PC-3 (cell line): ENCODE results near the gene FKBP7. TPM values are rescaled to one million over a fixed set of nuclear protein-coding genes. Genes with fewer than 3 reads are reported as not detected.

Experiments
- ATAC-seq: fragments of 200-7000 bp; cut with Tn5 transposase; 2 replicates; pipeline ENCODE4 v1.9.1; 2020; ENCODE audit warnings: mild to moderate bottlenecking, moderate library complexity
- BruUV-seq: library from RNA; stranded (reverse); fragments of 400-500 nt; replicated peaks from 2 replicates; lab custom pipeline; 2021; lab: Mats Ljungman, UMichigan
- CTCF ChIA-PET: fragments of 300-600 bp; sonication (Branson Sonifier 250); formaldehyde crosslinking; loops from one replicate; lab custom pipeline; 2022; ENCODE audit warnings: antibody characterized with exemption; lab: Charles Lee
- POLR2A ChIA-PET: fragments of 300-600 bp; sonication (Branson Sonifier 250); formaldehyde crosslinking; loops from one replicate; lab custom pipeline; 2022; ENCODE audit warnings: antibody characterized with exemption; ENCODE audit not compliant: unreplicated experiment; lab: Charles Lee
- DNase-seq: peaks from one replicate; pipeline ENCODE4 v3.0.0-alpha.2; 2015
- H2AFZ ChIP-seq: fragments of 300-600 bp; sonication (generic); 2 replicates; pipeline ENCODE4 v1.6.0; 2016; ENCODE audit warnings: antibody characterized with exemption, low read length
- H3F3A ChIP-seq: fragments of 300-600 bp; sonication (generic); one replicate; pipeline ENCODE4 v1.6.0; 2017; ENCODE audit warnings: antibody characterized with exemption, low read length, control low read depth, mild to moderate bottlenecking; ENCODE audit not compliant: unreplicated experiment
- H3K27ac ChIP-seq: fragments of 300-600 bp; sonication (generic); 2 replicates; pipeline ENCODE4 v1.5.1; 2016; ENCODE audit warnings: mild to moderate bottlenecking, low read length
- H3K27me3 ChIP-seq: fragments of 300-600 bp; sonication (generic); 2 replicates; pipeline ENCODE4 v1.6.1; 2016; ENCODE audit warnings: low read length, mixed read lengths
- H3K36me3 ChIP-seq: fragments of 300-600 bp; sonication (generic); 2 replicates; pipeline ENCODE4 v1.6.1; 2016; ENCODE audit warnings: low read depth, mixed run types, low read length, mixed read lengths
- H3K4me1 ChIP-seq: fragments of 300-600 bp; sonication (generic); 2 replicates; pipeline ENCODE4 v1.5.1; 2016; ENCODE audit warnings: low read length; ENCODE audit not compliant: insufficient read depth
- H3K4me2 ChIP-seq: fragments of 300-600 bp; sonication (generic); 2 replicates; pipeline ENCODE4 v1.6.0; 2016; ENCODE audit warnings: low read length
- H3K4me3 ChIP-seq: fragments of 300-600 bp; sonication (generic); 2 replicates; pipeline ENCODE4 v1.5.1; 2016; ENCODE audit warnings: mild to moderate bottlenecking, low read length, mixed read lengths
- H3K79me2 ChIP-seq: fragments of 300-600 bp; sonication (generic); 2 replicates; pipeline ENCODE4 v1.6.1; 2017; ENCODE audit warnings: low read length, mixed read lengths
- H3K9ac ChIP-seq: fragments of 300-600 bp; sonication (generic); 2 replicates; pipeline ENCODE4 v1.6.0; 2016; ENCODE audit warnings: mild to moderate bottlenecking, low read length
- H3K9me2 ChIP-seq: fragments of 300-600 bp; sonication (generic); replicated peaks from 2 replicates; pipeline ENCODE4 v1.6.1; 2016; ENCODE audit warnings: mixed run types, low read length, mixed read lengths
- H3K9me3 ChIP-seq: fragments of 300-600 bp; sonication (generic); 2 replicates; pipeline ENCODE4 v1.6.1; 2016; ENCODE audit warnings: low read length, mixed read lengths
- H4K20me1 ChIP-seq: fragments of 300-600 bp; sonication (generic); 2 replicates; pipeline ENCODE4 v1.6.1; 2016; ENCODE audit warnings: low read length, mixed read lengths
- CTCF ChIP-seq: fragments of 300-600 bp; sonication (generic); conservative IDR thresholded peaks from 2 replicates; pipeline ENCODE4 v1.5.1; 2017; ENCODE audit warnings: antibody characterized with exemption, low read depth, mild to moderate bottlenecking, low read length
- EZH2 ChIP-seq: fragments of 300-600 bp; sonication (generic); IDR thresholded peaks from one replicate; pipeline ENCODE4 v1.6.1; 2017; ENCODE audit warnings: antibody characterized with exemption, mild to moderate bottlenecking, low read length; ENCODE audit not compliant: unreplicated experiment
- EZH2phosphoT487 ChIP-seq: fragments of 300-600 bp; sonication (generic); IDR thresholded peaks from 2 replicates; pipeline ENCODE4 v1.6.1; 2018; ENCODE audit warnings: mild to moderate bottlenecking, antibody characterized with exemption, low read length, borderline replicate concordance
- intact Hi-C: fragments of 100-400 bp; cut with micrococcal nuclease; formaldehyde crosslinking; loops from 2 replicates; pipeline ENCODE4 v1.9.0; 2023
- total RNA-seq: library from RNA; depleted of rRNA; stranded (reverse); fragments of >200 nt; gene quantifications from 2 replicates; pipeline ENCODE4 v1.2.3, GENCODE V29; 2014

The FKBP7 gene
- total RNA-seq, 1 experiment from 2014 or later = 4.2 TPM

DNA sequence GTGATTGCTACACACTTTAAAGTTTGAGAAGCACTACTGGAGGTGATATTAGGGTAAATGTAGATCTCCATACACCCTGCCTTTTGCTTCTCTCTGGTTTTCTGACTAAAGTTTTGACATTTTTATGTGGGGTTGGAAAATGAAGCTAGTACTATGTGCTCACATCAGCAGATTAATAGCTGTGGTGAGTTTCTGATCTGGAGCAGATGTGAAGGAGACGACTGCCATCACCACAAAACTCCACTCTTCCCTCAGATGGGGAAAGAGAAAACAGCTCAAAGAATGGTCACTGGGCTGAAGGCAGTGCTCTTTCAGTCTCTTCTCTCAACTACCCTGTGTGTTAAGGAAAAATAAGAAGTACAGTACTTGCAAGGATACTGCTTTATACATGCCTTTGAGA lies 39.1 kb upstream of the FKBP7 start:
- Histone ChIP-seq H2AFZ (no peak overlapping the region), H3K36me3 (no peaks in the 10 kb centered on the region), H3K4me3 (no peak overlapping the region), H3K4me1 (peaks cover 29% of the 10 kb centered on the region), H3K9ac (no peak overlapping the region), H3K9me3 (no peaks in the 10 kb centered on the region), H3K79me2 (no peaks in the 10 kb centered on the region), H3K27ac (no peak overlapping the region), H3F3A (peaks cover 5% of the 10 kb centered on the region), H4K20me1 (no peaks in the 10 kb centered on the region), H3K4me2 (no peak overlapping the region), H3K27me3 (no peaks in the 10 kb centered on the region), H3K9me2 (no peaks in the 10 kb centered on the region)
- intact Hi-C loops = no loop called here
- TF ChIP-seq CTCF (no peak), EZH2 (no peak), EZH2phosphoT487 (no peak)
- CTCF ChIA-PET = no interaction called here
- ATAC-seq (no peak), DNase-seq (no peak)
- no TSS peak for BruUV-seq
- POLR2A ChIA-PET = no interaction called here

DNA sequence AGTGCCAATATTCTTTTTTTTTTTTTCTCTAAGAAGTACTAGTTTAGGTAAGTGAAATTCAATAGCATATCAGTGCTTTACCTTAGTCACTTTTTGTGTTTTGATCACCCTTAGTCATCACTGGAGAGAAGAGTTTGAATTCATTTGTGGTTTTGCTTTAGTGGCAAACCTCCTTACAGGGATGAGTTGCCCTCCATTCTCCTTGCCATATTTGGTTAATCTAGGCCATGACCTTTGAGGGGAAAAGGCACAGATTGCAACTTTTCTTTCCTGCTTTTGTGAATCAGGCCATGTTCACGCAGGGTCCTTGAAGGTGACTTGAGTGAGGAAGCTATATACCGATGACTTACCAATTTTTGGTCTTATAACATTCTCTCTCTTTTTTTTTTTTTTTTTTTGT lies 36.3 kb upstream of the FKBP7 start:
- peak; percentile 92 for DNase-seq
- Histone ChIP-seq H3K4me3 (no peak overlapping the region), H3K4me2 (peak overlapping the region; percentile 47), H3K27me3 (no peaks in the 10 kb centered on the region), H3K9me2 (no peaks in the 10 kb centered on the region), H3K27ac (peak overlapping the region; percentile 47), H3K9me3 (no peaks in the 10 kb centered on the region), H3K79me2 (no peaks in the 10 kb centered on the region), H3K4me1 (peaks cover 37% of the 10 kb centered on the region), H2AFZ (no peak overlapping the region), H3K36me3 (no peaks in the 10 kb centered on the region), H3K9ac (no peak overlapping the region), H4K20me1 (no peaks in the 10 kb centered on the region), H3F3A (peaks cover 5% of the 10 kb centered on the region)
- BruUV-seq = no TSS peak
- intact Hi-C loops = loop anchor here (2.0 kb wide), 1 partner anchor 34 kb away; the partner anchor contains the start of gene PLEKHA3
- ChIA-PET CTCF (no interaction called here), POLR2A (interaction anchor here (0.6 kb wide), 2 partner anchors 17 to 22 kb away, joined by 3 to 11 read pairs; no protein-coding TSS in a partner anchor)
- peak; percentile 86 for ATAC-seq
- TF ChIP-seq EZH2 = no peak
- TF ChIP-seq CTCF = no peak
- no peak for TF ChIP-seq EZH2phosphoT487

DNA sequence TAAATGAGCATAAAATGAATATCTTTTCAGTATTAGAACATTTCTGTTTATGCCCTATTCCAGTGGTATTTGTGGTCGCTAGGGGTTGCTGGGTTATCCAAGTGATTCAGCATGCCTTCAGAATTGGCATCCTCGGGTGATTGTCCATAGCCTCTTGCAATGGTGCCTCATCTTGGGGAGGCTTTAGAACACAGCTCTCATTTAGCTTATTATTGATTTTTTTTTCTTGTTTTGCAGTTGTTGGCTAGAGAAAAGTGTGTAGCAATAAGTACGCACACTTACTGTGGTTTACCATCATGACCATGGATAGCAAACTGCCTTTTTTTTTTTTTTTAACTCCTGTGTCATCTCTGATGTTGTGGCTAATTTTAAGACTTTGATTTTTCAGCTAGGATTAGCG lies 35.5 kb upstream of the FKBP7 start:
- CTCF ChIA-PET = no interaction called here
- no TSS peak for BruUV-seq
- POLR2A ChIA-PET = interaction anchor here (0.6 to 0.7 kb wide), 3 partner anchors 16 to 126 kb away, joined by 3 to 13 read pairs (median 11); no protein-coding TSS in a partner anchor
- no peaks in the 10 kb centered on the region for H3K9me3 ChIP-seq
- no peak for ATAC-seq
- peak; percentile 62 for DNase-seq
- no peaks in the 10 kb centered on the region for H3K27me3 ChIP-seq
- no peaks in the 10 kb centered on the region for H4K20me1 ChIP-seq
- H3K4me3 ChIP-seq = no peak overlapping the region
- H3K36me3 ChIP-seq = no peaks in the 10 kb centered on the region
- intact Hi-C loops = loop anchor here (2.0 kb wide), 1 partner anchor 33 kb away; the partner anchor contains the start of gene PLEKHA3
- H2AFZ ChIP-seq = no peak overlapping the region
- H3K79me2 ChIP-seq = no peaks in the 10 kb centered on the region
- H3F3A ChIP-seq = peaks cover 5% of the 10 kb centered on the region
- H3K9me2 ChIP-seq = no peaks in the 10 kb centered on the region
- peaks cover 37% of the 10 kb centered on the region for H3K4me1 ChIP-seq
- H3K4me2 ChIP-seq = peak overlapping the region; percentile 45; the same call in 1 of the 2 replicates
- TF ChIP-seq CTCF (no peak), EZH2phosphoT487 (no peak), EZH2 (no peak)
- no peak overlapping the region for H3K9ac ChIP-seq
- H3K27ac ChIP-seq = peak overlapping the region; percentile 46
